OCI-LY7 (cell line): ENCODE results near the gene SPINK1.

Source experiments
- CTCF ChIP-seq: fragments of 200-600 bp; sonication (generic); conservative IDR thresholded peaks from 2 replicates; pipeline ENCODE4 v1.5.1; 2014; ENCODE audit warnings: mild to moderate bottlenecking, antibody characterized with exemption, low read length, moderate library complexity, mixed read lengths
- EZH2phosphoT487 ChIP-seq: fragments of 200-600 bp; sonication (generic); IDR thresholded peaks from 2 replicates; pipeline ENCODE4 v1.6.1; 2018; ENCODE audit warnings: low read depth, borderline replicate concordance, mild to moderate bottlenecking, mixed run types, antibody characterized with exemption, low read length, moderate library complexity, mixed read lengths

DNA sequence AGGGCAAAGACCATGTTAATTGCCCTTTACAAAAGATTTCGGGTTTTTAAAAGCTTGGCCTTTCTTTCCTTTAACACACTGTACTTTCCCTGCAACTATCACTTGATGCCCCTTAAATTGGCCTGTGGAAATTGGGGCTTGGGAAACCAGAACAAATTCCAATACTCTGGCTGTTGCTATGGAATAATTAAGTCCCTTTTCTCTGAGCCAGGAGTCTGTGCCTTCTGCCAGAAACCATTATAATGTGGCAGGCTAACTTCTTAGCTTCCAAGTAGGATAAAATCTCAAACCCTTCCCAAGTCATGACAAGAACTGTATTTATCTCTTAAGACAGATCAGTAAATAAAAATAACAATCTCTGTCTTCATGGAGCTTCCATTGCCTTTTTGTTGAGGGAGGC, 1.1 kb upstream of the SPINK1 start:
- TF ChIP-seq CTCF (no peak), EZH2phosphoT487 (no peak)
